Smooth muscle cell (in vitro differentiated cells): ENCODE data around the gene PNKP. TPM values are rescaled to one million over a fixed set of nuclear protein-coding genes. Genes with fewer than 3 reads are reported as not detected.
A peak's percentile ranks its signal among the peaks of the same experiment; 100 is the strongest.

Experiments
- DNase-seq: peaks from one replicate; lab custom pipeline; 2025; ENCODE audit not compliant: unreplicated experiment; lab: John Stamatoyannopoulos, UW
- H2AFZ ChIP-seq: fragments of 200-600 bp; sonication (generic); 2 replicates; pipeline ENCODE4 v1.6.0; 2016; ENCODE audit warnings: antibody characterized with exemption, low read depth, mild to moderate bottlenecking
- H3F3A ChIP-seq: fragments of 200-600 bp; sonication (generic); 2 replicates; pipeline ENCODE4 v1.6.0; 2017; ENCODE audit warnings: antibody characterized with exemption, low read depth
- H3K27ac ChIP-seq: fragments of 200-600 bp; sonication (generic); 2 replicates; pipeline ENCODE4 v1.5.1; 2016; ENCODE audit warnings: low read depth, mild to moderate bottlenecking
- H3K27me3 ChIP-seq: fragments of 200-600 bp; sonication (generic); 2 replicates; pipeline ENCODE4 v1.6.1; 2016; ENCODE audit warnings: low read depth, mild to moderate bottlenecking
- H3K36me3 ChIP-seq: fragments of 200-600 bp; sonication (generic); 2 replicates; pipeline ENCODE4 v1.5.1; 2016; ENCODE audit warnings: low read depth
- H3K4me1 ChIP-seq: fragments of 200-600 bp; sonication (generic); 2 replicates; pipeline ENCODE4 v1.5.1; 2016; ENCODE audit warnings: low read depth
- H3K4me2 ChIP-seq: fragments of 200-600 bp; sonication (generic); 2 replicates; pipeline ENCODE4 v1.6.0; 2016; ENCODE audit warnings: mild to moderate bottlenecking
- H3K4me3 ChIP-seq: fragments of 200-600 bp; sonication (generic); 2 replicates; pipeline ENCODE4 v1.5.1; 2016; ENCODE audit warnings: mild to moderate bottlenecking
- H3K79me2 ChIP-seq: fragments of 200-600 bp; sonication (generic); 2 replicates; pipeline ENCODE4 v1.6.0; 2016; ENCODE audit warnings: low read depth, mild to moderate bottlenecking
- H3K9ac ChIP-seq: fragments of 200-600 bp; sonication (generic); 2 replicates; pipeline ENCODE4 v1.6.0; 2016; ENCODE audit warnings: low read depth
- H3K9me3 ChIP-seq: fragments of 200-600 bp; sonication (generic); replicated peaks from 2 replicates; pipeline ENCODE4 v1.5.1; 2016; ENCODE audit warnings: low read depth
- H4K20me1 ChIP-seq: fragments of 200-600 bp; sonication (generic); 2 replicates; pipeline ENCODE4 v1.6.0; 2016; ENCODE audit warnings: low read depth
- WGBS: methylation state at CpG from one replicate; pipeline ENCODE4 v1.1.7; 2016; ENCODE audit warnings: low lambda C conversion rate; 5-methylcytosine and 5-hydroxymethylcytosine counted together
- polyA plus RNA-seq: library from polyadenylated mRNA; unstranded; fragments of >200 nt; fragmentation: Nextera tagmentation; extraction: Ambion mirVana; gene quantifications from 2 replicates; pipeline ENCODE4 v1.2.1, GENCODE V29; 2016
- total RNA-seq: library from RNA; depleted of rRNA; stranded (reverse); fragments of >200 nt; gene quantifications from 2 replicates; pipeline ENCODE4 v1.2.3, GENCODE V29; 2014
- TF ChIP-seq, protein P1 (sequence below): fragments of 200-600 bp; sonication (generic); IDR thresholded peaks from 2 replicates; pipeline ENCODE4 v1.5.1; 2017; ENCODE audit warnings: borderline replicate concordance, mild to moderate bottlenecking, antibody characterized with exemption; ENCODE audit not compliant: insufficient read depth, poor library complexity, severe bottlenecking

PNKP gene
- total and polyA plus RNA-seq, 2 experiments from 2014 or later = 15.3 to 42.4 TPM

DNA sequence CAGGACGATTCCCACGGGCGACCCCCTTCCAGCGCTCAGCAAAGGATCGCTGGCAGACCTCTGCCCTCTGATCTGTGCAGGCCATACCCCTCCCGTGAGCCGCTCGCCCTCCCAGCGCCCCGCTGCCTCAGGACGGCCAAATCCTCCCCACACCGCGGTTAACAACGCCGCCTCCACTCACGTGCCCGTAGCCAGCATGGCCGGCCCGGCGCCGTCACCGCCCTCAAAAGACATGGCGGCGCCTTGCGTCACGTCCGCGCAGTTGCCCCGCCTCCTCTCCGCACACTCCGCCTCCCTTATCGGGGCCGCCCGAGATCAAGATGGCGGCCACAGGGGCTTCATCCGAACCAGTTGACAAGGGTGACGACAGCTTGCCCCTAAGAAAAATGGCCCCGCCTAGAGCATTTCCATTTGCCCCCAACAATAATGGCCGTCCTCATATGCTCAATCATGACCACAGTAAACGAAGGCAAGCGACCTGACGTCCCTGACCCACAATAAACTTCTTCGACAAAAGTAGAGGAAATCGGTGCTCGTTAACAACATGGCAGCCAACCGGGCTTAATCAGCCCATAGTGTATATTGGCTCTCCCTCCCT lies 9.1 kb upstream of the PNKP start:
- H3K79me2 ChIP-seq = peaks cover 25% of the 10 kb centered on the region

DNA sequence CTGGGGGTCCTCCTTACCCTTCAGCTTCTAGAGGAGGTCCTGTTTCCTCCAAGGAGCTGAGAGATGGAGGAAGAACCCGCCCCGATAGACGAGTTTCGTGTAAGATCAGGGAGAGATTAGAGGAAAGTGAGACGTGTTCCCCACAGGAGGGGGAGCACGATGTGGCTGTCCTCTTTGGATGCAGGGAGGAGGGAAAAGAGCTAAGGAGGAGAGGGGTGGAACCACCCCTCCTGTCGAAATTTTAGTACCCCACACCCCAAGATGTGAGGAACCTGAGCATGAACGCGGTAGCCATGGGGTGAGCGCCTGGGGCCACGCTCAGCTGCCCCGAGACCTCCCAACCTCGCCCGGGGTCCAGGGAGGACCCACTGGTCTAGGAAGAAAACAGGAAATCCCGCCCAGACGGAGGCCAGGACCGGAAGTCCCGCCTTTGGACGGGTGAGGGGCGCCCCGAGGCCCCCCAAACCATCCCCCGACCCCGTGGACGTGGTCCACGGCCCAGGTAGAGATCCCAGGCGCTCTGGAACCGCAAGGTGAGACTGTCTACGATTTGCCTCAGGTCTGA lies 8.6 kb upstream of the PNKP start:
- no peaks in the 10 kb centered on the region for H3K27me3 ChIP-seq
- 2% methylated on average over 22 of the region's 28 CpGs for WGBS
- H3K4me3 ChIP-seq = peak overlapping the region; percentile 72
- H3K79me2 ChIP-seq = peaks cover 25% of the 10 kb centered on the region
- H3K27ac ChIP-seq = peak overlapping the region; percentile 96
- TF ChIP-seq, protein P1, sequence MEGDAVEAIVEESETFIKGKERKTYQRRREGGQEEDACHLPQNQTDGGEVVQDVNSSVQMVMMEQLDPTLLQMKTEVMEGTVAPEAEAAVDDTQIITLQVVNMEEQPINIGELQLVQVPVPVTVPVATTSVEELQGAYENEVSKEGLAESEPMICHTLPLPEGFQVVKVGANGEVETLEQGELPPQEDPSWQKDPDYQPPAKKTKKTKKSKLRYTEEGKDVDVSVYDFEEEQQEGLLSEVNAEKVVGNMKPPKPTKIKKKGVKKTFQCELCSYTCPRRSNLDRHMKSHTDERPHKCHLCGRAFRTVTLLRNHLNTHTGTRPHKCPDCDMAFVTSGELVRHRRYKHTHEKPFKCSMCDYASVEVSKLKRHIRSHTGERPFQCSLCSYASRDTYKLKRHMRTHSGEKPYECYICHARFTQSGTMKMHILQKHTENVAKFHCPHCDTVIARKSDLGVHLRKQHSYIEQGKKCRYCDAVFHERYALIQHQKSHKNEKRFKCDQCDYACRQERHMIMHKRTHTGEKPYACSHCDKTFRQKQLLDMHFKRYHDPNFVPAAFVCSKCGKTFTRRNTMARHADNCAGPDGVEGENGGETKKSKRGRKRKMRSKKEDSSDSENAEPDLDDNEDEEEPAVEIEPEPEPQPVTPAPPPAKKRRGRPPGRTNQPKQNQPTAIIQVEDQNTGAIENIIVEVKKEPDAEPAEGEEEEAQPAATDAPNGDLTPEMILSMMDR = no peak
- peaks cover 3% of the 10 kb centered on the region for H3F3A ChIP-seq
- H2AFZ ChIP-seq = no peak overlapping the region
- peak overlapping the region; percentile 95 for H3K9ac ChIP-seq
- peak; percentile 49 for DNase-seq
- H3K4me1 ChIP-seq = peaks cover 12% of the 10 kb centered on the region
- no peaks in the 10 kb centered on the region for H3K9me3 ChIP-seq
- peak overlapping the region; percentile 96 for H3K4me2 ChIP-seq
- peaks cover 5% of the 10 kb centered on the region for H4K20me1 ChIP-seq
- H3K36me3 ChIP-seq = no peaks in the 10 kb centered on the region

More for the DNA sequence above, 9.1 kb upstream of the PNKP start:
- H3K4me2 ChIP-seq = peak overlapping the region; percentile 96
- H4K20me1 ChIP-seq = peaks cover 5% of the 10 kb centered on the region
- H3K9ac ChIP-seq = peak overlapping the region; percentile 95
- H2AFZ ChIP-seq = peak overlapping the region; percentile 64
- H3K4me1 ChIP-seq = peaks cover 12% of the 10 kb centered on the region
- peak overlapping the region; percentile 96 for H3K27ac ChIP-seq
- TF ChIP-seq, protein P1 = no peak
- DNase-seq = peak; percentile 99
- H3F3A ChIP-seq = peaks cover 3% of the 10 kb centered on the region
- under 1% methylated on average over 38 of the region's 46 CpGs for WGBS
- H3K4me3 ChIP-seq = peak overlapping the region; percentile 72
- no peaks in the 10 kb centered on the region for H3K27me3 ChIP-seq
- H3K36me3 ChIP-seq = no peaks in the 10 kb centered on the region
- no peaks in the 10 kb centered on the region for H3K9me3 ChIP-seq

DNA sequence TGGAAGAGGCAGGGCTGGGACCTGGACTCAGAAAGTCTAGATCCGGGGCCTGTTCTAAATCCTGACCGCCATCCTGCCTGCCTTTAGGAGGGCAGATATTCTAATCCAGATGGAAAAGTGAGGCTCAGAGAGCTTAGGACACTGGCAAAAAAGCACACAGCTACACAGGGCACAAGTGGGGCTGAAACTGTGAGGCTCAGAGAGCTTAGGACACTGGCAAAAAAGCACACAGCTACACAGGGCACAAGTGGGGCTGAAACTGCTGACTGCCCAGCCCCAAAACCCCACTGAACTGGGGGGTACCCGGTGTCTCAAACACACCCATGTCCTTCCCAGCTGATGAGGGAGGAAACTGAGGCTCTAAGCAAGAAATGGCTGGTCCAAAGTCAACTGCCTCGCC lies 7.8 kb upstream of the PNKP start:
- Histone ChIP-seq H4K20me1 (peaks cover 5% of the 10 kb centered on the region), H3K79me2 (peaks cover 25% of the 10 kb centered on the region), H3K27me3 (no peaks in the 10 kb centered on the region), H3K36me3 (no peaks in the 10 kb centered on the region), H2AFZ (no peak overlapping the region), H3K4me2 (peak overlapping the region; percentile 96), H3F3A (peaks cover 3% of the 10 kb centered on the region), H3K9me3 (no peaks in the 10 kb centered on the region), H3K9ac (peak overlapping the region; percentile 95), H3K4me1 (peaks cover 17% of the 10 kb centered on the region), H3K4me3 (peak overlapping the region; percentile 72), H3K27ac (peak overlapping the region; percentile 96)
- TF ChIP-seq, protein P1 = no peak
- WGBS = 91% methylated on average over 4 of the region's 4 CpGs
- no peak for DNase-seq
